NK-92 treated with Interleukin-12 subunit alpha and Interleukin-12 subunit beta, amount 100 ng/mL, for 24 hours (cell line): ENCODE measurements around the gene OTUD1.

Experiments
- DNase-seq: peaks from one replicate; lab custom pipeline; 2025; lab: John Stamatoyannopoulos, UW

The OTUD1 gene

GRCh38 chr10:23469596-23470237, 30.8 kb downstream of the OTUD1 start:
- no peak for DNase-seq

GRCh38 chr10:23472181-23472580, 33.3 kb downstream of the OTUD1 start:
- no peak for DNase-seq

GRCh38 chr10:23474081-23474480, 35.2 kb downstream of the OTUD1 start:
- DNase-seq: no peak

- no peak for DNase-seq
Measured at GRCh38 chr10:23474626-23475025, 35.8 kb downstream of the OTUD1 start.

GRCh38 chr10:23478570-23478969, 39.7 kb downstream of the OTUD1 start:
- no peak for DNase-seq

- DNase-seq: no peak
Measured at GRCh38 chr10:23479798-23480473, 41.1 kb downstream of the OTUD1 start.

- no peak for DNase-seq
Measured at GRCh38 chr10:23481363-23481961, 42.6 kb downstream of the OTUD1 start.

- no peak for DNase-seq
Measured at GRCh38 chr10:23490115-23490514, 51.2 kb downstream of the OTUD1 start.
